HepG2 (cell line): ENCODE measurements around the gene ZIC2. TPM values are rescaled to one million over a fixed set of nuclear protein-coding genes. Genes with fewer than 3 reads are reported as not detected.

Experiments
- ATF6 ChIP-seq: sonication (generic); formaldehyde crosslinking; conservative IDR thresholded peaks from 2 replicates; pipeline ENCODE4 v1.4.0; 2020; ENCODE audit warnings: missing genetic modification reagents
- FOXA3 ChIP-seq: IDR thresholded peaks from 2 replicates; pipeline ENCODE4 v1.6.1; 2016; ENCODE audit warnings: missing genetic modification reagents, missing compliant biosample characterization
- KMT2B ChIP-seq: IDR thresholded peaks from 2 replicates; pipeline ENCODE4 v1.6.1; 2016; ENCODE audit warnings: missing genetic modification reagents, missing compliant biosample characterization
- ZHX2 ChIP-seq, 2 experiments: sonication (generic) in 1 of 2; formaldehyde crosslinking in 1 of 2; IDR thresholded peaks; 2 replicates each; pipeline versions ENCODE4 v1.6.1 to v1.9.0; 2014 to 2022; ENCODE audit warnings: antibody characterized with exemption in 1 of 2, borderline replicate concordance in 1 of 2, inconsistent platforms in 1 of 2, low read depth in 1 of 2, missing genetic modification reagents in 1 of 2
- ZNF335 ChIP-seq: sonication (generic); formaldehyde crosslinking; IDR thresholded peaks from 2 replicates; pipeline ENCODE4 v1.4.0; 2020; ENCODE audit warnings: missing genetic modification reagents
- ZNF747 ChIP-seq: sonication (generic); formaldehyde crosslinking; IDR thresholded peaks from 2 replicates; pipeline ENCODE4 v1.8.1; 2023; ENCODE audit warnings: missing genetic modification reagents, mild to moderate bottlenecking, borderline replicate concordance
- polyA plus RNA-seq, 8 experiments: library from polyadenylated mRNA; depleted of rRNA in 3 of 8; stranded (reverse) in 7 of 8; unstranded in 1 of 8; fragments of >200 nt; fragmentation: Illumina TruSeq in 4 of 8; extraction: Trizol in 4 of 8; gene quantifications; 2 replicates each; pipeline versions ENCODE4 v1.2.1 to v1.2.3, GENCODE V29; 2011 to 2016; ENCODE audit warnings: low read depth in 4 of 8, missing spikeins in 1 of 8, mixed read lengths in 1 of 8; ENCODE audit not compliant: insufficient read depth in 1 of 8
- total RNA-seq, 5 experiments: library from RNA; depleted of rRNA; stranded (reverse); fragments of >200 nt; fragmentation: Illumina TruSeq; extraction: Trizol; gene quantifications; 2 replicates each; pipeline ENCODE4 v1.2.3, GENCODE V29; 2016; ENCODE audit warnings: low read depth in 1 of 5

The ZIC2 gene
- total and polyA plus RNA-seq, 2 of the 13 experiments (the other 11 are each of a cell fraction or from before 2014, with no cell fraction given) = 0.13 TPM; not detected in 1

- TF ChIP-seq ZHX2 (IDR thresholded peaks at IDR 0.05; ENCODE audit: low read depth) (no peak), ZHX2 (CRISPR knock-in tag; IDR thresholded peaks at IDR 0.05; ENCODE audit: borderline replicate concordance) (no peak), ATF6 (CRISPR knock-in tag) (no peak), KMT2B (no peak), ZNF747 (CRISPR knock-in tag) (no peak), FOXA3 (CRISPR knock-in tag) (no peak), ZNF335 (CRISPR knock-in tag) (no peak)
Observed at GRCh38 chr13:99965329-99966000, 16.1 kb upstream of the ZIC2 start (continued).
